ENCODE data around the gene ANO5.

DNA sequence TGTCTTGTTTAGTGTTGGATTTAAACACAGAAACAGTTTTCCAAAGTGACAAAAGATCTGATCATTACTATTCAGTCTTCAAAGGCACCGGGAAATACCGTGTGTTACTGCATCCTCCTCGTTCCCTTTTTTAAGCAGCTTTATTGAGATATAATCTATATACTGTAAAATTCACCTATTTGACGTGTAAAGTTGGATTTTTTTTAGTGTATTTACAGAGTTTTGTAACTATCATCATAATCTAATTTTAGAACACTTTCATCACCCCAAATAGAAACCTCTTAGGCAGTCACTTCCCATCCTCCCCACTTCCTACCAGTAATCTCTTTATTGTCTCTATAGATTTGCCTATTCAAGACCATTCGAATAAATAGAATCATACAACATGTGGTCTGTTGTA lies 1.4 kb downstream of the ANO5 start:
- no peak for TF ChIP-seq CREB1 (IDR thresholded peaks at IDR 0.05; ENCODE audit: low read depth)
- TF ChIP-seq EGR1 (IDR thresholded peaks at IDR 0.05) = no peak
- TF ChIP-seq, protein P1, sequence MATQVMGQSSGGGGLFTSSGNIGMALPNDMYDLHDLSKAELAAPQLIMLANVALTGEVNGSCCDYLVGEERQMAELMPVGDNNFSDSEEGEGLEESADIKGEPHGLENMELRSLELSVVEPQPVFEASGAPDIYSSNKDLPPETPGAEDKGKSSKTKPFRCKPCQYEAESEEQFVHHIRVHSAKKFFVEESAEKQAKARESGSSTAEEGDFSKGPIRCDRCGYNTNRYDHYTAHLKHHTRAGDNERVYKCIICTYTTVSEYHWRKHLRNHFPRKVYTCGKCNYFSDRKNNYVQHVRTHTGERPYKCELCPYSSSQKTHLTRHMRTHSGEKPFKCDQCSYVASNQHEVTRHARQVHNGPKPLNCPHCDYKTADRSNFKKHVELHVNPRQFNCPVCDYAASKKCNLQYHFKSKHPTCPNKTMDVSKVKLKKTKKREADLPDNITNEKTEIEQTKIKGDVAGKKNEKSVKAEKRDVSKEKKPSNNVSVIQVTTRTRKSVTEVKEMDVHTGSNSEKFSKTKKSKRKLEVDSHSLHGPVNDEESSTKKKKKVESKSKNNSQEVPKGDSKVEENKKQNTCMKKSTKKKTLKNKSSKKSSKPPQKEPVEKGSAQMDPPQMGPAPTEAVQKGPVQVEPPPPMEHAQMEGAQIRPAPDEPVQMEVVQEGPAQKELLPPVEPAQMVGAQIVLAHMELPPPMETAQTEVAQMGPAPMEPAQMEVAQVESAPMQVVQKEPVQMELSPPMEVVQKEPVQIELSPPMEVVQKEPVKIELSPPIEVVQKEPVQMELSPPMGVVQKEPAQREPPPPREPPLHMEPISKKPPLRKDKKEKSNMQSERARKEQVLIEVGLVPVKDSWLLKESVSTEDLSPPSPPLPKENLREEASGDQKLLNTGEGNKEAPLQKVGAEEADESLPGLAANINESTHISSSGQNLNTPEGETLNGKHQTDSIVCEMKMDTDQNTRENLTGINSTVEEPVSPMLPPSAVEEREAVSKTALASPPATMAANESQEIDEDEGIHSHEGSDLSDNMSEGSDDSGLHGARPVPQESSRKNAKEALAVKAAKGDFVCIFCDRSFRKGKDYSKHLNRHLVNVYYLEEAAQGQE (IDR thresholded peaks at IDR 0.05; ENCODE audit: low read depth) = no peak
